ENCODE data around the gene DDX20.

DNA sequence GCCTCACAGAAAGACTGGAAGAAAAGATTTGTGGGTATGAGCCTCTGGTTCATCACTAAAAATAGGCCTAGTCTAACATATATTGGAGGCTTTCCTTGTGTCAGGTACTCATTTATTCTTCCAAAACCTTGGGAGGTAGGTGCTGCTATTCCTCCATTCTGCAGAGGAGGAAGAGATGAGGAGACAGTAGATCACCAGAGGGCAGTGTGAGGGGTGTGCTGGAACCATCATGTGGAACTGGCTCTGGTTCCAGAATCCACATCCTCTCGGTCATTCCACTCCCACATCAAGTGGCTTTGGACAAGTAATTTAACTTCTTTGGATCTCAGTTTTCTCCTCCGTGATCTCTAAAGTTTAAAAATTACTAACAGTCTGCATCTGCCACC lies 9.1 kb upstream of the DDX20 start:
- no peak for TF ChIP-seq EZH2 (IDR thresholded peaks at IDR 0.05; ENCODE audit: borderline replicate concordance, low read length)
- TF ChIP-seq, protein P1, sequence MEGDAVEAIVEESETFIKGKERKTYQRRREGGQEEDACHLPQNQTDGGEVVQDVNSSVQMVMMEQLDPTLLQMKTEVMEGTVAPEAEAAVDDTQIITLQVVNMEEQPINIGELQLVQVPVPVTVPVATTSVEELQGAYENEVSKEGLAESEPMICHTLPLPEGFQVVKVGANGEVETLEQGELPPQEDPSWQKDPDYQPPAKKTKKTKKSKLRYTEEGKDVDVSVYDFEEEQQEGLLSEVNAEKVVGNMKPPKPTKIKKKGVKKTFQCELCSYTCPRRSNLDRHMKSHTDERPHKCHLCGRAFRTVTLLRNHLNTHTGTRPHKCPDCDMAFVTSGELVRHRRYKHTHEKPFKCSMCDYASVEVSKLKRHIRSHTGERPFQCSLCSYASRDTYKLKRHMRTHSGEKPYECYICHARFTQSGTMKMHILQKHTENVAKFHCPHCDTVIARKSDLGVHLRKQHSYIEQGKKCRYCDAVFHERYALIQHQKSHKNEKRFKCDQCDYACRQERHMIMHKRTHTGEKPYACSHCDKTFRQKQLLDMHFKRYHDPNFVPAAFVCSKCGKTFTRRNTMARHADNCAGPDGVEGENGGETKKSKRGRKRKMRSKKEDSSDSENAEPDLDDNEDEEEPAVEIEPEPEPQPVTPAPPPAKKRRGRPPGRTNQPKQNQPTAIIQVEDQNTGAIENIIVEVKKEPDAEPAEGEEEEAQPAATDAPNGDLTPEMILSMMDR (conservative IDR thresholded peaks at IDR 0.05 in 1 of 2, IDR thresholded peaks at IDR 0.05 in 1 of 2; ENCODE audit: extremely low read depth in 1 of 2, insufficient read depth in 1 of 2, low read depth in 1 of 2, low read length in 2 of 2) = peak in 1 of 2 donors; percentile 4

All from mammary epithelial cell (primary cell).